ENCODE measurements around the gene TMPRSS11A.

TMPRSS11A gene

DNA sequence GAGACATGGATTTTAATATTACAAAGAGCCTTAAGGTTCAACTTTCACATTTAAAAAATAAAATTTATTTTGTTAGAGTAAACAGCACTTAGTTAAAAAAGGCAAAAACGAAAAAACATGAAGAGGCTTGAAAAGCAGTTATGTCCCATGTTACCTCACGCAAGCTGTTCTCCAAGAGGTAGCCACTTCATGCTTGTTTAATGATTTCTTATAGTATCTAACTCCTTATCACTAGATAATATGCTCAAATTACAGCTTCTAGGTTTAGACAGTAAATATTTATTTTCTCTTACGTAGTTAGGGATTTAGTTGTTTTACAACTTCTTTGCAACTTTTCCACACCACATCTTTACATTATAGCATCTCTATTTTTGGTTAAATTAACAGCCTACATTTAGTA is 51.7 kb downstream of the TMPRSS11A start:
- no peak for DNase-seq

DNA sequence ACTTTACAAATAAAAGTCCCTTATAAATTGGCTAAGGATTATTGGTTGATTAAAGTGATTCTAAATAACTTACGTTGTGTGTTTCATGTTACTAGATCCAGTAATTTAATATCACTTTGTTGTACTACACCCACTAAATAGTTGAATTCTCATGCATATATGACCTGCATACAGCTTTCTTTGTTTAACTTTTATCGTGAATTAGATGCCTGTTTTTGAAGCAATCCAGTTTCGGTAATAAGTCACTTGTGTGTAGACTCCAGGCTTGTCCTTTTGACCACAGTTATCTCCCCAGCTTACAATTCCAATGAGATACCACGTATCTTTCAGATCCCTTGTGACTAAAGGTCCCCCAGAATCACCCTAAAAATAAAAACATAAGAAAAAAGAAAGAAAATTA is 52.2 kb downstream of the TMPRSS11A start:
- DNase-seq: no peak

DNA sequence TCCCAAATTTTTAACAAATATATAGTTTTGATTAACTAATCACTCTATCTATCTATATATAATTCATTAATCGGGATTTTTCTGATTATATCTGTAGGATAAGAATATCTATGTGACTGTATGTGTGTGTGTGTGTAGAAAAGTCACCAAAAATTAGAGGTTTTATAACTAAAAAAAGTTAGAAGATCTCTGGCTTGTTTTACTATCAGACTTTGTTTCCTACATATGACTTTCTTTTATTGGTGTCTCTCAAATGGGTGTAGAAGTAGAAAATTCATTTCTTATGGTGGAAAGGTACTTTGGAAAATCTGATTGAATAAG is 52.7 kb downstream of the TMPRSS11A start:
- no peak for DNase-seq

DNA sequence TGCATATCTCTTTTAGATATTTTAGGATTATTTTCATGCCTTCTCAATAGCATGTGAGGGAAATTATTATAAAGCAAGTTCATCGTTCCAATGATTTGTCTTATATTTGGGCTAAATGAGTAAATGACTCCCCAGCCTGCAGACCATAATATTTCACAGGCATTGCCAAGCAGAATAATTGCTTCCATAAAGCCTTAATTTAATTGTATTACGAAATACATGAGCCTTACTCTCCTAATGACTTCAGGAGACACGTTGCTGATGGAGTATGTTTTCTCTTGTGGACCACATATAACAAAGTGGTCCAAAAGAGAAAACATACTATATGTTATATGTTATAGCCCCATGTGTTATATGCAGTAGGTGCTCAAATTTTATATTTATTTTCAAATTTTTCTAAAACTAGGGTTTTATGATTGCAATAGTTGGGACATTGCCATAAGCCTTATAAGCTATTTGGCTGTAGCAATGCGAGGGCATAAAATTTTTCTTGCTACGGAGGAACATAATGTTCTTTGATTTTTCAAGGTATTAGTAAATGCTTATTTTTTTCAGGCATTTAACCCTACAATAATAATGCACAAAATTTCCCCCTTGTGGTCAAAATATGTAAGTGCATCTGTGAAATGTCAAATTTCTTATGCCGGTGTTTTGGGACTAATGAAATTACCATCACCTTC is 53.2 kb downstream of the TMPRSS11A start:
- no peak for DNase-seq

DNA sequence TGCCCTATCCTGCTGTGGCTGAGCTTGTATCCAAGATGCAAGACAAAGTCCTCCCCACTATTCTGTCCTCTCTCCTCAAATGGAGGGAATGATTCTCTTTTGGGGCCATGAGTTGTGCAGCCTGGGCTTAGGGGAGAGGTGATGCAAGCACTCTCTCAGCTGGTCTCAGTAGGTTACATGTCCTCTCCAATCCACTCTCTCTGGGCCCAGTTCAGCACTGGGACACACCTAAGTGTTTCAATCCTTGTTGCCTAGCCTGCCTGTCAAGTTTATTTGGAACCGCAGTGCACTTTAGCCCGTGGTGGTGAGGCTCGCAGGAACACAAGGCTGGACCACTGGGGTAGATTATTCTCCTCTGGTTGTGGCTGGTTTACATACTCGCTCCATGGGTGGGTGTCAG is 55.6 kb downstream of the TMPRSS11A start:
- no peak for DNase-seq

DNA sequence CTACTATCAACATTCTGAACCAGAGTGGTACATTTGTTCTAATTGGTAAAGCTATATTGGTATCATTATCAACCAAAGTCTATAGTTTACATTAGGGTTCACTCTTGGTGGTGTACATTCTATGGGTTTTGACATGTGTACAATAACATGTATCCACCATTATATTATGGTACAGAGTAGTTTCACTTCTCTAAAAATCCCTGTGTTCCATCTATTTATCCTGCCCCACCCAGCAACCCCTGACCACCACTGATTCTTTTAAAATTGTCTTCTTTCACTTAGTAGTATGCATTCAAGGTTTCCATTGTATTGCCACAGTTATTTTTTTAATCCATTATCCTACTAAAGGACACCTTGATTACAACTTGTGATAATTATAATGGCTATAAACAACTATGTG is 64.2 kb downstream of the TMPRSS11A start:
- DNase-seq: no peak

DNA sequence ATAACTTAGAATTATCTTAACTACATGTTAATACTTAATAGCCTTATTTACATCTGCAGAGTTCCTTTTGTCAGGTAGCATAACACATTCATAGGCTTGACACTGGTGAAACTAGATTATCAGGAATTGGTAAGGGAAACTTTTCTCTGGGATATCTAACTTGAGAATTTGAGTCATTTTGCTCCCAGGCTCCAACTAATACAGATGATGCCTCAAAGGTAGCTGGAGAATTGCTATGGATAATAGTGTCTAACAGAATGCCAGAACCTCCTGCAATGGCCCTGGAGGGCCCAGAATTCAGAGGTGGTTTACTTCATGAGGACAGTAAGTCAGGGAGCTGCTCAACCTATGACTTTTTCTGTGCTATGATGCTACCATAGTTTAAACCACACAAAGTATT is 65.6 kb downstream of the TMPRSS11A start:
- DNase-seq: no peak

DNA sequence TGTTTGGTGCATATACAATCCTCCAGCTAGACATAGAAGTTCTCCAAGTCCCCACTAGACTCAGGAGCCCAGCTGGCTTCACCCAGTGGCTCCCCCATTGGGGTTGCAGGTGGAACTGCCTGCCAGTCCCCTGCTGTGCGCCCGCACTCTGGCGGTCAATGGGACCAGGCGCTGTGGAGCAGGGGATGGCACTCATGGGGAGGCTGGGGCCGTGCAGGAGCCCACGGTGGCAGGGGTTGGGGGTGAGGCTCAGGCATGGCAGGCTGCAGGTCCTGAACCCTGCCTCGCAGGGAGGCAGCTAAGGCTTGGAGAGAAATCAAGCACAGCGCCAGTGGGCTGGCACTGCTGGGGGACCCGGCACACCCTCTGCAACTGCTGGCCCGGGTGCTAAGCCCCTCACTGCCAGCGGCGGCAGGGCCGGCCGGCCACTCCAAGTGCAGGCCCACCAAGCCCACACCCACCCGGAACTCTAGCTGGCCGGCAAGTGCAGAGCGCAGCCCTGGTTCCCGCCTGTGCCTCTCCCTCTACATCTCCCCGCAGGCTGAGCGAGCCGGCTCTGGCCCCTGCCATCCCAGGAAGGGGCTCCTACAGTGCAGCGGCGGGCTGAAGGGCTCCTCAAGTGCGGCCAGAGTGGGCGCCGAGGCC is 66.8 kb downstream of the TMPRSS11A start:
- DNase-seq: no peak

DNA sequence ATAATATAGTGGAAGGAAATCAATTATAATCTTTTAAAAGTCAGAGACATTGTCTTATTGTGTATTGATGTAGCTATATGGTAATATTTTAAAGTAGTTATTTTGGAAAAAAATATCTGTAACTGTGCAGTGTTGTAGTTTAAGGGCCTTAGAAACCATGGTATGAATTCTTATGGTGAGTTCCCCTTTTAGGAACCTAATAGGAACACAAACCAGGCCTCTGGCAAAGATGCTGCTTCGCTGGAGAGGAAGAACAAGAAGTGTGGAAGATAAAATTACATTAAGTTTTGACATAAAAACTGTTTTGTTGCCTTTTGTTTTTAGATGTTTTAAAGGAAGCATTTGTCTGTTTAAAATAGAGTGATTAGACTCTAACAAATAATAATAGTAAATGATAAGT is 68.6 kb downstream of the TMPRSS11A start:
- no peak for DNase-seq

DNA sequence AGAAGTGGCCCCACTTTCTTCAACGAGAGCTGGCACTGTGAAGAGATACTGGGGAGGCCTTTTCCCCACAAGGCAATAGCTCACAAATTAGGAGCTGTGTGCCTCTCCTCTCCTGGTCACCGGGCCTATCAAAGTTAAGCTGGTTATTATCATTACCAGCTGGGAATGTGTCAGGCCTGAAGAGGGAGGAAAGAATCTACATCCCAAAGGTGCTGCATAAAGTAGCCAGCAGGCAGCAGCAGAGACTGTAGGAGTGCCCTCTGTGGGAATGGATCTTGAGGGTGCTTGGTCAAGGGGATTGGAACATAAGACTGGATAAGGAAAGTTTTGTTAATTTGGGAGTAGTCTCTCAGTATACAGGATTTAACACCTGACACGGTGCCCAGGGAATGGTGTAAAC is 70.4 kb downstream of the TMPRSS11A start:
- DNase-seq: no peak

DNA sequence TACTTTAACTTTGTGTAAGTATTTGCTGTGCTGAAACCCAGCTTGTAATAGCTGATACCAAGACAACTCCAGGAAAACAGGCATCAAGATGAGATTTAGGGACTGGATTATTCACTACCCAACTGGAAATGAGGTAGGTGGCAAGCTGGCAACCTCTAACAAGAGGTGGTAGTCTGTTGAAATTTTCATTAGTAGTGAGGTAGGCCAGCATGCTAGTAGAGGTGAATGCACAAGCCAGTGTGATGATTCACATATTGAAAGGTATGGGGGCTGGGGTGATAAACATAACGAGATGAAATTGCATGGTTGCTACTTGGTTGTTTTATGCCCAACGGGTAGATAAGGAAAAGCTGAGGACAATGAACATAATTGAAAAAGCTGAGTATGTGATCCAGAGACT is 71.0 kb downstream of the TMPRSS11A start:
- DNase-seq: no peak

DNA sequence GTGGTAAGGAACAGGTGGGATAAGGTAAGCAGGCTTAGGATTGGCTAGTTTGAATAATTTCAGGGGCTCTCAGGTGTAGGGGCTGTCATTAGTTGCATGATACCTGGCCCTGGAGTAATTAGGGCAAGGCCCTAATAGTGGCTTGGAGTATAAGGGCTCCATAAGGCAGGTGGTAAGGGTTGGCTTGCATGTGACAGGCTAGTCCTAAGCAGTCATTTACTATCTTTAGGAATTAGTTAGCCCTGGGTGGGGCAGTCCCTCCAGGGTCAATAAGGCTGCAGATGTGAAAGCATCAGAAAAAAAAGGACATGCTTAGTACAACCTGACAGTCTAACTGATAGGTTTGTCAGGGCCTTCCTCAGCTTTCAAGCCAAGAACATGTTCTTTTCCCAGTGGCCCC is 71.6 kb downstream of the TMPRSS11A start:
- DNase-seq: no peak

DNA sequence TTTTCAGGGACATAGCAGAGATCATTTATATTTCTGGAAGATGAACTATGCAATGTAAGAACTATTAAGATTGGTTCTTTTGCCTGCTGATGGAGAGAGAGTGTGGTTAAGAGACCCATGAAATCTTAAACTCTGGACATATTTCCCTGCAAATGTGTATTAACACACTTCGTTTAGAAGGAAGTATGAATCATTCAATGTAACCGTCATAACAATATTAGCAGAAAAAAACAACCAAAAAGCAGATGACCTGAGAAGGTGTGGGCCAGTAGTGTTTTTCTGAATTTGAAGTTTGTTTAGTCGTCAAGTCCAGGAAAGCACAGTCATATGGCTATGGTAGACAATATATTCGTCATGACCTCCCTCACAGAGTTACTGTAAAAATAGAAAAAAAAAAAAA is 77.0 kb downstream of the TMPRSS11A start:
- DNase-seq: no peak

DNA sequence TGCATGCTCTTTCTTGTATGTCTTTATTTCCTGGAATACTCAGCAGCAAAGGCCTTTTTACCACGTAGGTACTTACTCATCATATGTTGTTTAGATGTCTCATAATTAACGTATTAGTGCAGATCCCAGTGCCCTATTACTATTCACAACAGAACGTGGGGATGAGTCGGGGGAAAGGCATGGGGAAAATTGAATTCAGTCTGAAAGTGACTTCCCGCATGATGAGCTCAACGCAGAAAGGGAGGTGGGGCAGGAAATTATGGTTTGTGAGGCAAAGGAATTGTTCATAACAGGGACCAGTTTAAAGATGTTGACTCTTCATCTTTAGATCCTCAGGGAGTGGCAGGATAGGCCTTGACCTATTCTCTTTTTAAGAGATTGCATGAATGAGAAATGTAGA is 77.5 kb downstream of the TMPRSS11A start:
- no peak for DNase-seq

DNA sequence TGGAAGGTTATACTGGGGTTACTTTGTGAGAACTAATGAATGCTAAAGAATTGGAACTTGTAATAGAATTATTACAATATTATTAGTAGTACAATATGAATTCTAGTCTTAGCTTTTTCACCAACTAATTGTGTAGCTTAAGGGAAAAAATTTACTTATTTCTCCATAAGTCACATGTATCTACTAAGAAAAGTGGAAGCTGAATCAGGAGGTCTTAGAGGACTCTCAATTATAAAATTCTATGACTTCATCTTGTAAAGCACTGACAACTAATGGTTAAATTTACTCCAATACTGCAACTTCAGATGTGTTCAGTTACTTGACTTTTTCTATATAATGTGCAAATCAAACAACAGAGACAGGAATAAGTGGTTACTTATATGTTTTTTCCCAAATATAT is 78.6 kb downstream of the TMPRSS11A start:
- DNase-seq: no peak

DNA sequence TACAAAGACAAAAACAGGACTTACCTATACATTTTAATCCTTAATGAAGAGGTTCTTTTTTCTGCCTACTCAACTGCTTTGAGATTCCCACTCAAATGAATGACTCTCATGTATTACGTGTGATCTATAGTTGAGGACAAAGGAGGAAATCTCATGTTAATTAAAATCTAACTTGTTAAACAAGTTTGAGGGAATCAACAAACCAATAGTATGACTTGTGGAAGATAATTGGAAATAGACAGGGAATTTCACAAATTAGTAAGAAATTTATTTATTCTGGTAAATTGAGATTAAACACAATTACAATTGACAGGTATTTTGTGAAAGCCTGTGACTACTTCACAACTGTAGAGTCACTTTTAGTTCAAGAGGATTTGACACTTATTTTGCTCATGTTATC is 79.4 kb downstream of the TMPRSS11A start, which contains the start of gene TMPRSS11D:
Gene TMPRSS11D (minus strand): TSS at position 101 of the 400 bp plus-strand sequence. CDS start 69 bp downstream, at position 32.
- DNase-seq: no peak

DNA sequence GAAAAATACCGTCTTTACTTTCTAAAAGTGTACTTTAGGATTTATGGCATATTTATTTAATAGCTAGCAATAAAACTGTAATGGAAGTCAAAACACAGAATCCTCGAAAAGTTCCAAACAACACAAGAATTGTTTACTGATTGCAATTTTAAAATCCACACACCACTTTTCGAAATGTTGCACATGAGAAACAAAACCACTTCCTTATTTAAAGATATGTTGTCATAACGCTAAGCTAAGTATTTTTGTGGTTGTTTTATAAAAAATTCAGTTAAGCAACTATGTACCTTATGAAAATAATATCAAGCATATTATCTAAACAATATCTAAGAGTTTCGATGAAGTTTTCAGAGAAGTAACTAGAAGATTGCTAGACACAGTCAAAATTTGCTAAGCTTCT is 79.8 kb downstream of the TMPRSS11A start:
- DNase-seq: no peak

DNA sequence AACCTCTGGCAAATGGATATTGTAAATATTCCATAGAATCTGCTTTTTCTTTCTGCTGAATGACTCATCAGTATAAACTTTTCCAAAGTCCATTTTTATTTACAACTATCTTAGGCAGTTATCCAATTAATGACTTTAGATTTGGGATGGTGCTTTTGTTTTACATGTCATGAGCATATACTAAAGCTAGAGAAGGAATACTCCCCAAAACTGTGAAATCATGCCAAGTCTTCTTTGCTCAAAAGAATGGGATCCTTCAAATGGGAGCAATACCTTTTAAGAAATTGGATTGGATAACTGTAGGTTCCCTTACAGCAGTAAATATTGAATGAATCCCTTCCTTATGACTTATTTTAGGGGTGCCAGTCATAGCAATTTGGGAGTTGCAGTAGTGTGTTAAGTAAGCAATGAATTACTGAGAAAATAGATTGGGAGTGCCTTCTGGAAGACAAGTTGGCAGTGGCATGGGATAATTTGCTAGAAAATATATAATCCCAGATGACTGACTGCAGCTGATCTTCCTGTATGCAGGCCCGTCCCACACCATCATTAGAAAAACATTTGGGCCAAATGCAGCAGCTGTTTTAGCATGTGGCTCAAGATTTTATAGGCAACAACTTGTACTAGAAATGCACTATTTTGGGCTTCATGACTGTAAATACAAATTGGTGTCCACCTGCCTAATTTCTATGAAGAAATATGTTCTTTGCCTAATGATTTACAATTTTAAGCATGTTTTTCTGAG is 82.3 kb downstream of the TMPRSS11A start:
- no peak for DNase-seq

DNA sequence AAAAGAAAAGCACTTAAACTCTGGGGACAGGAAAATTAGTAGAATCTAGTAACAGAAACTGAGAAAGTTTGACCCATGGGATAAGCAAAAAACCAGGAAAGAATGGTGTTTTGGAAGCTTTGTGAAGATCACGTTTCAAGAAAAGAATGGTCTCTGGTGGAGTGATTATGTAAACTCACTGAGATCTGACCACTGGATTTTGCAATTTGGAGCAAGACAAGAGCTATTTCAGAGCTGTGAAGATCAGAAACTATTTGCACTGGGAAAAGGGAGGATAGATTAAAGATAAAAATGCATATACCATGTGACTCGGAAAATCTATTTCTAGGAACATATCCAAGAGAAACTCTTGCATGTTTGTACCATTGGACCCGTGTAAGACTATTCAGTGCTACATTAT is 83.8 kb downstream of the TMPRSS11A start:
- no peak for DNase-seq

DNA sequence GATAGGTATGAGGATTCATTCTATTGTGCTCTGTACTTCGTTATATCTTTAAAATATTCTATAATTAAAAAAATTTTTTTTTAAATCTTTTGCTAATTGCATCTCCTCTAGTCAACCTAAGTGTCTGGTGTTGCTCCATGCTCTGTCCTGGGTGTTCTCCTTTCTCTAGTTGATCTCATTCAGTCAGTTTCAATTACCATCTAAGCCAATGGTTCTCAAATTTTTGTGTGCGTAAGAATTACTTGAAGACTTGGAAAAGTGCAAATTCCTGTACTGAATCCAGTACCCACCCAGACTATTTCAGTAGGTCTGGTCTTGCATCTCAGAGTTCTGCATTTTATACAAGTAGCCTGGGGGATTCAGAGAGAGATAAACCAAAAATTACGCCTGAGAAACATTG is 86.2 kb downstream of the TMPRSS11A start:
- no peak for DNase-seq

DNA sequence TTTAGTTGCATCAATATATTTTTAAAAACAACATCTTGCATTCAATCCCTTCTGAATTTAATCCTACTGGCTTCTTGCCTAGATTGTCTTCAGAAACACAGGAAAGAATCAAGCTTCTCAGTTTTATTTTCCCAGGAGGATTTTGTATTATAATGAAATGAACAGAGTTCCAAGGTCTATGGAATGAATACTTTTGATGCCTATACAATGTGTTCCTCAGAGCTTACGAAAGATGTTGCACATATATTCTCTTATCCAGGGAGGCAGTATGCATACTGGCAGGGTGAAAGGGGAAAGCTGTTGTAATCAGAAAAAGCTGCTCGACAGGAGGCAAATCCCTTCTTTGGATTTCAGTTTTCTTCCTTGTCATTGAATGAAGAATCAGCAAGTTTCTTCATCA is 88.3 kb downstream of the TMPRSS11A start:
- no peak for DNase-seq

DNA sequence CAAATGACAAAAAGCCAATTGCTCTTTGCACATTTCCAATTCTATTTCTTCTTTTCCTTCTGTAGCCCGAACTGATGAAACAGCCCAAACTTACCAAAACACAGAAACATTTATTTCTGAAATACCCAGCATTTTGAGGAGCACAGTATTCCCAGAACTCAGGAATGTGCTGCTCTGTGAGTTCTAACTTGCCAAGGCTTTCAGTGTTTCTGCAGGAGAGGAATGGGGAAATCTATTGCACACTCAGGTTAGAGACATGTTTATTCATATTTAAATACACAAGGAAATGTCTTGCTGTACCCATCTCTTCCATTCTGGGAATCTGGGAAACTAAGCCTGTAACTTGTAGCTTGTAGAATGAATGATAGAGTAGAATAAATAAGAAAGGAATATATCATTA is 90.2 kb downstream of the TMPRSS11A start:
- DNase-seq: no peak

DNA sequence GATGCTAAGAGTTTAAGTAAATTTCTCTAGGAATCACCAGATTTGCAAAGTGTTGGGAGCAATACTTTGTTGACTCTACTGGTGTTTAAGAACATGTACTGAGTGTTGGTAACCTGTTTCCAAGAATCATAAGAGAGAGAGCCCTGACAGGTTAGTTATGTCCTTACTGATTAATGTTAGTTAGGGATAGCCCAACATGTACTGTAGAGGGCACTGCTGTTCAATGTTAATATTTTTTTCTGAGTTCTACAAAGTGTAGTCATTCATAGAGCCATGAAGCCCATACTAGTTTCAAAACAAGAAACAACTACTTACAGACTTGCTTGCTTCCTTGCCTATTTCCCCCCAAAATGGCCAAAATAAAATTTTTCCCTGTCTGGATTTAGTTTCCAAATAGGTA is 91.4 kb downstream of the TMPRSS11A start:
- no peak for DNase-seq

DNA sequence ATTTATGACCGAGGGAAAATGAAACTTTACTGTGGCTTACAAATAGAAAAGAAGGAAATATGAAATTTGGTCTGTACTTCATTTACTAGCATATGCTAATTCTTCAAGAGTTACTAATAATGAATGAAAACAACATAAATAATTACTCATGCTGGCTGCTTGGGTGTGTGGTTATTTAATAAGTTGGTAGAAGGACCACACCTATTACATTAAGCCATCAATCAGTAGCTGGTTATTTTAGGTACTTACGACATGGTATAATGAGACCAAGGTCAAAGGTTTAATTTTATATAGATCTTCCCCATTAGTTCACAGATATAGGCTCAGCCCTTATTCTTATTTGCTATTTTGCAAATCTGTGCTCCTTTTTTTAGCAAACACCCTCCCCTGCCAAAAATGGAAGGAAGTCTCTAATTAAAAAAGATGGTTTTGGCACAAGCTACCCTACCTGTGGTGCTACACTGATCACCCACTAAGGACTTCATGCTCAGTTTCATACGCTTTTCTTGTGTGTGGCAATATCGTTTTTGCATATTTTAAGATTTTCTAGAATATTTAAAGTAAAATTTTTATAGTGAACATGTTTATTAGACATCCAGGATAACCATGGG is 93.6 kb downstream of the TMPRSS11A start:
- DNase-seq: no peak

Measured in stimulated activated CD4-positive, alpha-beta T cell treated with anti-CD3 and anti-CD28 coated beads, Interleukin-2, amount 100 ng/mL, for 24 hours (primary cell).